HG03196 (cell line): ENCODE measurements around the gene GTPBP2.
"Not testable (repeated sequence)": the region's sequence is repeated elsewhere in the genome, so short reads cannot be mapped to it uniquely, and the experiment has no call there.

Experiments
- ATAC-seq: cut with Tn5 transposase; IDR thresholded peaks from one replicate; pipeline ENCODE4 v1.9.1; 2021; ENCODE audit not compliant: unreplicated experiment

Gene GTPBP2

GRCh38 chr6:43624786-43625288, 4.2 kb downstream of the GTPBP2 start:
- no peak for ATAC-seq

- no peak for ATAC-seq
Observed at GRCh38 chr6:43623880-43624785, 4.9 kb downstream of the GTPBP2 start.

GRCh38 chr6:43622541-43622940, 6.5 kb downstream of the GTPBP2 start:
- ATAC-seq, result no peak

GRCh38 chr6:43621836-43622180, 7.3 kb downstream of the GTPBP2 start:
- no peak for ATAC-seq

- no peak for ATAC-seq
Observed at GRCh38 chr6:43621078-43621835, 7.8 kb downstream of the GTPBP2 start.

- no peak for ATAC-seq
Observed at GRCh38 chr6:43616725-43617472, 12.2 kb downstream of the GTPBP2 start.

- no peak for ATAC-seq
Observed at GRCh38 chr6:43614396-43614730, 14.7 kb downstream of the GTPBP2 start.

GRCh38 chr6:43613721-43614395, 15.2 kb downstream of the GTPBP2 start:
- no peak for ATAC-seq

GRCh38 chr6:43610431-43610830, 18.6 kb downstream of the GTPBP2 start:
- no peak for ATAC-seq

- ATAC-seq, result no peak
Observed at GRCh38 chr6:43609402-43609801, 19.7 kb downstream of the GTPBP2 start.

GRCh38 chr6:43608807-43609206, 20.3 kb downstream of the GTPBP2 start:
- no peak for ATAC-seq

- no peak for ATAC-seq
Observed at GRCh38 chr6:43608310-43608763, 20.7 kb downstream of the GTPBP2 start.

GRCh38 chr6:43606019-43606418, 23.0 kb downstream of the GTPBP2 start:
- ATAC-seq, result no peak

- no peak for ATAC-seq
Observed at GRCh38 chr6:43604174-43604573, 24.9 kb downstream of the GTPBP2 start.

- ATAC-seq, result no peak
Observed at GRCh38 chr6:43600595-43600994, 28.5 kb downstream of the GTPBP2 start.

GRCh38 chr6:43593938-43594337, 35.1 kb downstream of the GTPBP2 start:
- ATAC-seq, result no peak

- ATAC-seq, result not testable (repeated sequence)
Observed at GRCh38 chr6:43589564-43589963, 39.5 kb downstream of the GTPBP2 start.

GRCh38 chr6:43588194-43588593, 40.9 kb downstream of the GTPBP2 start:
- ATAC-seq, result no peak

- no peak for ATAC-seq
Observed at GRCh38 chr6:43584892-43585570, 44.0 kb downstream of the GTPBP2 start.

- no peak for ATAC-seq
Observed at GRCh38 chr6:43582911-43583310, 46.2 kb downstream of the GTPBP2 start.
